ENCODE measurements around the gene FARP1.

The FARP1 gene

GRCh38 chr13:98144027-98144741 is 1.3 kb downstream of the FARP1 start:
- DNase-seq (ENCODE audit: low read depth), result peak; percentile 54
- TF ChIP-seq CTCF (IDR thresholded peaks at IDR 0.05; ENCODE audit: low read length, missing control alignments), result no peak
- H3K4me3 ChIP-seq (replicated peaks; ENCODE audit: low read depth, low read length), result peak overlapping the region; percentile 68

GRCh38 chr13:98144801-98145350 is 2.0 kb downstream of the FARP1 start:
- TF ChIP-seq CTCF (IDR thresholded peaks at IDR 0.05; ENCODE audit: low read length, missing control alignments), result peak; percentile 8
- peak overlapping the region; percentile 68 for H3K4me3 ChIP-seq (replicated peaks; ENCODE audit: low read depth, low read length)
- peak; percentile 42 for DNase-seq (ENCODE audit: low read depth)

- DNase-seq (ENCODE audit: low read depth), result no peak
- H3K4me3 ChIP-seq (replicated peaks; ENCODE audit: low read depth, low read length), result no peak overlapping the region
- no peak for TF ChIP-seq CTCF (IDR thresholded peaks at IDR 0.05; ENCODE audit: low read length, missing control alignments)
Measured at GRCh38 chr13:98147521-98147920, 4.6 kb downstream of the FARP1 start.

- no peak for TF ChIP-seq CTCF (IDR thresholded peaks at IDR 0.05; ENCODE audit: low read length, missing control alignments)
- no peak for DNase-seq (ENCODE audit: low read depth)
- no peak overlapping the region for H3K4me3 ChIP-seq (replicated peaks; ENCODE audit: low read depth, low read length)
Measured at GRCh38 chr13:98150832-98151479, 8.1 kb downstream of the FARP1 start.

GRCh38 chr13:98155475-98156109 is 12.7 kb downstream of the FARP1 start:
- no peak for TF ChIP-seq CTCF (IDR thresholded peaks at IDR 0.05; ENCODE audit: low read length, missing control alignments)
- H3K4me3 ChIP-seq (replicated peaks; ENCODE audit: low read depth, low read length), result no peak overlapping the region
- DNase-seq (ENCODE audit: low read depth), result peak; percentile 81

GRCh38 chr13:98156259-98156658 is 13.4 kb downstream of the FARP1 start:
- H3K4me3 ChIP-seq (replicated peaks; ENCODE audit: low read depth, low read length), result no peak overlapping the region
- no peak for DNase-seq (ENCODE audit: low read depth)
- no peak for TF ChIP-seq CTCF (IDR thresholded peaks at IDR 0.05; ENCODE audit: low read length, missing control alignments)
